Aorta (tissue), 5 donors: ENCODE data around the gene FEM1C. TPM values are rescaled to one million over a fixed set of nuclear protein-coding genes. Genes with fewer than 3 reads are reported as not detected.

Experiments
- ATAC-seq: fragments of 200-7000 bp; cut with Tn5 transposase; one replicate; pipeline ENCODE4 v1.9.1; 2022; ENCODE audit warnings: moderate library complexity; ENCODE audit not compliant: low FRiP score
- DNase-seq, 2 donors: peaks; one replicate each; pipeline ENCODE4 v3.0.0-alpha.2; 2020
- H3K27ac ChIP-seq, 2 donors: one replicate each; pipeline ENCODE4 v1.5.1; 2013; ENCODE audit warnings: low read length in 2 of 2, mild to moderate bottlenecking in 2 of 2, moderate library complexity in 2 of 2, control low read depth in 1 of 2, inconsistent platforms in 1 of 2, low read depth in 1 of 2
- H3K27me3 ChIP-seq, 2 donors: one replicate each; pipeline ENCODE4 v1.6.1; 2013; ENCODE audit warnings: control low read depth in 1 of 2, low read length in 1 of 2, mild to moderate bottlenecking in 1 of 2, moderate library complexity in 1 of 2; ENCODE audit not compliant: insufficient read depth in 2 of 2, control insufficient read depth in 1 of 2
- H3K36me3 ChIP-seq, 2 donors: one replicate each; pipeline ENCODE4 v1.6.1; 2013; ENCODE audit warnings: control low read depth in 1 of 2, low read length in 1 of 2, mild to moderate bottlenecking in 1 of 2; ENCODE audit not compliant: insufficient read depth in 2 of 2, control insufficient read depth in 1 of 2
- H3K4me1 ChIP-seq, 2 donors: one replicate each; pipeline ENCODE4 v1.6.1; 2013; ENCODE audit warnings: low read length in 2 of 2, control low read depth in 1 of 2, mild to moderate bottlenecking in 1 of 2, moderate library complexity in 1 of 2; ENCODE audit not compliant: insufficient read depth in 2 of 2, control insufficient read depth in 1 of 2
- H3K4me3 ChIP-seq, 2 donors: one replicate each; pipeline ENCODE4 v1.5.1; 2013; ENCODE audit warnings: low read length in 2 of 2, control low read depth in 1 of 2, mild to moderate bottlenecking in 1 of 2
- H3K9me3 ChIP-seq: one replicate; pipeline ENCODE4 v1.6.1; 2013; ENCODE audit warnings: mild to moderate bottlenecking, low read length; ENCODE audit not compliant: control insufficient read depth
- WGBS, 2 donors: extraction: QIAGEN DNeasy Blood & Tissue Kit; methylation state at CpG; one replicate each; pipeline ENCODE4 v1.1.7; 2013; 5-methylcytosine and 5-hydroxymethylcytosine counted together
- intact Hi-C, 2 donors: fragments of 100-400 bp; cut with DNase I; formaldehyde crosslinking; loops; one replicate each; pipeline versions ENCODE4 v1.14.2 to v1.15.0; 2022
- polyA plus RNA-seq, 2 donors: library from polyadenylated mRNA; stranded (reverse); fragments of 200-250 nt; gene quantifications; one replicate each; pipeline ENCODE4 v1.2.3, GENCODE V29; 2013
- total RNA-seq, 2 donors: library from RNA; stranded (reverse); fragmentation: NEBNext Ultra II Directional; extraction: Animal tissue kit (Norgen Biotek cat#: 25700); gene quantifications; one replicate each; pipeline ENCODE4 v1.2.1, GENCODE V29; 2021
- donor health status: healthy with polysubstance abuse.
- donor health status: Bipolar disorder and iron deficiency.
- donor health status: DM: no; HTN: no; CAD: no.
- donor health status: DM: no; HTN: no; CAD: no.
- donor health status: DM: yes; HTN: yes; CAD: no.

Gene FEM1C
- total and polyA plus RNA-seq, 4 donors = 5.1 to 21.0 (median 13.0) TPM

GRCh38 chr5:115580941-115581340, 36.4 kb upstream of the FEM1C start:
- intact Hi-C loops = no loop called here
- peaks cover 1% of the 10 kb centered on the region for H3K9me3 ChIP-seq
- 95 to 98% methylated on average over 2 of the region's 2 CpGs for WGBS, 2 donors
- H3K27ac ChIP-seq = no peak overlapping the region
- H3K36me3 ChIP-seq = peaks cover 2 to 7% of the 10 kb centered on the region in 2 donors
- DNase-seq (no peak), ATAC-seq (no peak)
- no peak overlapping the region for H3K4me3 ChIP-seq
- H3K27me3 ChIP-seq = no peaks in the 10 kb centered on the region
- H3K4me1 ChIP-seq = no peaks in the 10 kb centered on the region

GRCh38 chr5:115579747-115580173, 35.2 kb upstream of the FEM1C start:
- peaks cover 1% of the 10 kb centered on the region for H3K9me3 ChIP-seq
- no peaks in the 10 kb centered on the region for H3K4me1 ChIP-seq
- WGBS, 2 donors = 76 to 79% methylated on average over 6 of the region's 6 CpGs
- ATAC-seq = no peak
- intact Hi-C loops = loop anchor here in 1 of 2 donors (10.0 kb wide), 1 partner anchor 205 kb away; no protein-coding TSS in a partner anchor
- H3K27ac ChIP-seq = no peak overlapping the region
- peaks cover 2 to 8% of the 10 kb centered on the region in 2 donors for H3K36me3 ChIP-seq
- DNase-seq = no peak
- no peak overlapping the region for H3K4me3 ChIP-seq
- no peaks in the 10 kb centered on the region for H3K27me3 ChIP-seq

- DNase-seq (no peak), ATAC-seq (no peak)
- Histone ChIP-seq H3K4me3 (no peak overlapping the region), H3K27ac (no peak overlapping the region), H3K36me3 (peaks cover 2 to 8% of the 10 kb centered on the region in 2 donors), H3K27me3 (no peaks in the 10 kb centered on the region), H3K4me1 (no peaks in the 10 kb centered on the region), H3K9me3 (peaks cover 1% of the 10 kb centered on the region)
- 89 to 92% methylated on average over 3 of the region's 3 CpGs for WGBS, 2 donors
- intact Hi-C loops = loop anchor here in 1 of 2 donors (10.0 kb wide), 1 partner anchor 204 kb away; no protein-coding TSS in a partner anchor
These were observed 34.6 kb upstream of the FEM1C start for GRCh38 chr5:115579216-115579615.

GRCh38 chr5:115578657-115579056, 34.1 kb upstream of the FEM1C start:
- Histone ChIP-seq H3K27me3 (no peaks in the 10 kb centered on the region), H3K4me1 (no peaks in the 10 kb centered on the region), H3K36me3 (peaks cover 2 to 8% of the 10 kb centered on the region in 2 donors), H3K4me3 (no peak overlapping the region), H3K27ac (no peak overlapping the region), H3K9me3 (peaks cover 1% of the 10 kb centered on the region)
- intact Hi-C loops = loop anchor here in 1 of 2 donors (10.0 kb wide), 1 partner anchor 204 kb away; no protein-coding TSS in a partner anchor
- DNase-seq (no peak), ATAC-seq (no peak)
- 85 to 89% methylated on average over 3 of the region's 3 CpGs for WGBS, 2 donors

- WGBS, 2 donors = 98% methylated on average over 6 of the region's 6 CpGs
- H3K4me3 ChIP-seq = no peak overlapping the region
- peaks cover 1% of the 10 kb centered on the region for H3K9me3 ChIP-seq
- ATAC-seq (no peak), DNase-seq (no peak)
- H3K36me3 ChIP-seq = peaks cover 2 to 8% of the 10 kb centered on the region in 2 donors
- H3K27me3 ChIP-seq = no peaks in the 10 kb centered on the region
- intact Hi-C loops = loop anchor here in 1 of 2 donors (10.0 kb wide), 1 partner anchor 203 kb away; no protein-coding TSS in a partner anchor
- no peak overlapping the region for H3K27ac ChIP-seq
- no peaks in the 10 kb centered on the region for H3K4me1 ChIP-seq
These were observed 33.2 kb upstream of the FEM1C start for GRCh38 chr5:115577741-115578140.

GRCh38 chr5:115577329-115577728, 32.8 kb upstream of the FEM1C start:
- ATAC-seq = no peak
- DNase-seq = no peak
- H3K27me3 ChIP-seq = no peaks in the 10 kb centered on the region
- H3K4me1 ChIP-seq = no peaks in the 10 kb centered on the region
- H3K36me3 ChIP-seq = peaks cover 2 to 8% of the 10 kb centered on the region in 2 donors
- H3K27ac ChIP-seq = no peak overlapping the region
- H3K9me3 ChIP-seq = peaks cover 1% of the 10 kb centered on the region
- 93 to 95% methylated on average over 2 of the region's 2 CpGs for WGBS, 2 donors
- H3K4me3 ChIP-seq = no peak overlapping the region
- intact Hi-C loops = loop anchor here in 1 of 2 donors (10.0 kb wide), 1 partner anchor 203 kb away; no protein-coding TSS in a partner anchor

- Histone ChIP-seq H3K36me3 (peaks cover 2 to 5% of the 10 kb centered on the region in 2 donors), H3K27me3 (no peaks in the 10 kb centered on the region), H3K9me3 (peaks cover 1% of the 10 kb centered on the region), H3K4me3 (no peak overlapping the region), H3K27ac (no peak overlapping the region), H3K4me1 (peaks cover 0 to 1% of the 10 kb centered on the region in 2 donors)
- 83 to 88% methylated on average over 5 of the region's 5 CpGs for WGBS, 2 donors
- ATAC-seq (peak; percentile 33), DNase-seq (no peak)
- intact Hi-C loops = loop anchor here in 1 of 2 donors (10.0 kb wide), 1 partner anchor 201 kb away; no protein-coding TSS in a partner anchor
These were observed 30.8 kb upstream of the FEM1C start for GRCh38 chr5:115575167-115576070.

GRCh38 chr5:115573133-115573532, 28.6 kb upstream of the FEM1C start:
- H3K27ac ChIP-seq = no peak overlapping the region
- DNase-seq (no peak), ATAC-seq (no peak)
- peaks cover 2 to 5% of the 10 kb centered on the region in 2 donors for H3K36me3 ChIP-seq
- H3K9me3 ChIP-seq = peaks cover 1% of the 10 kb centered on the region
- H3K4me1 ChIP-seq = peaks cover 0 to 1% of the 10 kb centered on the region in 2 donors
- intact Hi-C loops = loop anchor here (5.0 to 10.0 kb wide), 2 partner anchors 198 to 261 kb away; no protein-coding TSS in a partner anchor
- H3K27me3 ChIP-seq = no peaks in the 10 kb centered on the region
- no peak overlapping the region for H3K4me3 ChIP-seq
- WGBS, 2 donors = 47 to 49% methylated on average over 2 of the region's 2 CpGs
